Fibroblast of lung (primary cell): ENCODE data around the gene SGSM2.

Source experiments
- CTCF ChIP-seq, 2 donors: IDR thresholded peaks in 1 of 2; conservative IDR thresholded peaks in 1 of 2; 1 replicate in 1 of 2; 2 replicates in 1 of 2; pipeline ENCODE4 v1.5.1; 2011 to 2012; ENCODE audit warnings: low read length in 2 of 2, control low read depth in 1 of 2, inconsistent platforms in 1 of 2, low read depth in 1 of 2, mild to moderate bottlenecking in 1 of 2
- EZH2 ChIP-seq: IDR thresholded peaks from 2 replicates; pipeline ENCODE4 v1.5.1; 2012; ENCODE audit warnings: low read length, control low read depth, mild to moderate bottlenecking; ENCODE audit errors: missing control alignments

- TF ChIP-seq EZH2 (no peak), CTCF (conservative IDR thresholded peaks at IDR 0.05 in 1 of 2, IDR thresholded peaks at IDR 0.05 in 1 of 2; ENCODE audit: low read depth in 1 of 2, low read length in 2 of 2) (no peak)
These were observed 86.0 kb downstream of the SGSM2 start for GRCh38 chr17:2423271-2423670.
